Endothelial cell (in vitro differentiated cells): ENCODE data around the gene PON3. TPM values are rescaled to one million over a fixed set of nuclear protein-coding genes. Genes with fewer than 3 reads are reported as not detected.

ENCODE experiments used
- DNase-seq: peaks from one replicate; pipeline ENCODE4 v3.0.0; 2021; ENCODE audit warnings: low spot score
- H3K27ac Mint-ChIP-seq: one replicate; pipeline ENCODE4 v1.8.0; 2021; ENCODE audit warnings: mixed read lengths, inconsistent platforms; ENCODE audit not compliant: unreplicated experiment
- H3K27me3 Mint-ChIP-seq: one replicate; pipeline ENCODE4 v1.8.0; 2021; ENCODE audit warnings: mild to moderate bottlenecking, moderate library complexity, mixed read lengths, inconsistent platforms; ENCODE audit not compliant: unreplicated experiment
- H3K36me3 Mint-ChIP-seq: one replicate; pipeline ENCODE4 v1.8.0; 2021; ENCODE audit warnings: mild to moderate bottlenecking, low read depth, mixed read lengths, inconsistent platforms; ENCODE audit not compliant: unreplicated experiment
- H3K4me1 Mint-ChIP-seq: one replicate; pipeline ENCODE4 v1.8.0; 2021; ENCODE audit warnings: mild to moderate bottlenecking, mixed read lengths, inconsistent platforms; ENCODE audit not compliant: unreplicated experiment
- H3K4me3 Mint-ChIP-seq: one replicate; pipeline ENCODE4 v1.8.0; 2021; ENCODE audit warnings: mild to moderate bottlenecking, mixed read lengths, inconsistent platforms; ENCODE audit not compliant: unreplicated experiment
- H3K9me3 Mint-ChIP-seq: one replicate; pipeline ENCODE4 v1.8.0; 2021; ENCODE audit warnings: mixed read lengths, inconsistent platforms; ENCODE audit not compliant: unreplicated experiment
- total RNA-seq: library from RNA; stranded (reverse); fragmentation: NEBNext Ultra II Directional; extraction: Animal tissue kit (Norgen Biotek cat#: 25700); gene quantifications from one replicate; pipeline ENCODE4 v1.2.1, GENCODE V29; 2021; ENCODE audit not compliant: unreplicated experiment
- TF ChIP-seq, protein P1 (sequence below): fragments of 200-600 bp; sonication (generic); IDR thresholded peaks from one replicate; pipeline ENCODE4 v1.5.0; 2021; ENCODE audit warnings: antibody characterized with exemption; ENCODE audit not compliant: unreplicated experiment

PON3 gene
- total RNA-seq, 1 donor from 2014 or later = 50.9 TPM

DNA sequence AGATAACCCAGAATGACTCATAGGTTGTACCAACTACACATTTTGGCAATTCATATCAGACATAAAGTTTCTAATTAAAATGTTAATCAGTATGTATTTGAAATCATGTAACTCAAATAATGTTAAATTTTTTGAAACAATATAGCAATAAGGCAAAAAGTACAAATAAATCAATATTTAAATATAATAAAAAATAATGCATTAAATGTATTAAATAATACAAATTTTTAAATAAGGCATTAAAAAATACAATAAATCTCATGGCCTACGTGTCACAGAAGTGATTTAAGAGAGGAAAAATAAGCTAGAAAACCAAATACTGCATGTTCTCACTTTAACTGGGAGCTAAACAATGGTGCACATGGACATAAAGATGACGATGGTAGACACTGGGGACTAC lies 29.5 kb upstream of the PON3 start:
- Mint-ChIP-seq H3K27ac (no peak overlapping the region), H3K36me3 (peaks cover 10% of the 10 kb centered on the region), H3K9me3 (no peaks in the 10 kb centered on the region), H3K4me3 (no peak overlapping the region), H3K4me1 (peaks cover 32% of the 10 kb centered on the region), H3K27me3 (peaks cover 2% of the 10 kb centered on the region)
- no peak for DNase-seq
- TF ChIP-seq, protein P1, sequence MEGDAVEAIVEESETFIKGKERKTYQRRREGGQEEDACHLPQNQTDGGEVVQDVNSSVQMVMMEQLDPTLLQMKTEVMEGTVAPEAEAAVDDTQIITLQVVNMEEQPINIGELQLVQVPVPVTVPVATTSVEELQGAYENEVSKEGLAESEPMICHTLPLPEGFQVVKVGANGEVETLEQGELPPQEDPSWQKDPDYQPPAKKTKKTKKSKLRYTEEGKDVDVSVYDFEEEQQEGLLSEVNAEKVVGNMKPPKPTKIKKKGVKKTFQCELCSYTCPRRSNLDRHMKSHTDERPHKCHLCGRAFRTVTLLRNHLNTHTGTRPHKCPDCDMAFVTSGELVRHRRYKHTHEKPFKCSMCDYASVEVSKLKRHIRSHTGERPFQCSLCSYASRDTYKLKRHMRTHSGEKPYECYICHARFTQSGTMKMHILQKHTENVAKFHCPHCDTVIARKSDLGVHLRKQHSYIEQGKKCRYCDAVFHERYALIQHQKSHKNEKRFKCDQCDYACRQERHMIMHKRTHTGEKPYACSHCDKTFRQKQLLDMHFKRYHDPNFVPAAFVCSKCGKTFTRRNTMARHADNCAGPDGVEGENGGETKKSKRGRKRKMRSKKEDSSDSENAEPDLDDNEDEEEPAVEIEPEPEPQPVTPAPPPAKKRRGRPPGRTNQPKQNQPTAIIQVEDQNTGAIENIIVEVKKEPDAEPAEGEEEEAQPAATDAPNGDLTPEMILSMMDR = no peak

DNA sequence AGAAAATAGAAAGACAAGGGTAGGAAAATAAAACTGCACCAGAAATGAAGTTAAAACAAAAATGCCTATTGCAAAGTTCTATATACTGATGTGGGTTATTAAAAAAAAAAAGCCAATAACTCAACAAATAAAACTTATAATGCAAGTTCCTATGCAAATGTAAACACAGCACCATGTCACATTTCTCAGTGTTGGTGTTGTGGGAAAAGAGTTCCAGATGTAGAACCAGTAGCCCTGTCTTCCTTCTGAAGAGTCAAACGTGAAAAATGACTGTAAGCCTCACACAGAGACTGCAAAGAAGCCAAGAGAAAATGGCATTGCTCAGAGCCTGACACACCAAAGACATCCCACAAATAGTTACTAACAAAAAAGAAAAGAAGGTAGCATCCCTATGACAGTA lies 28.5 kb upstream of the PON3 start:
- Mint-ChIP-seq H3K4me1 (peaks cover 32% of the 10 kb centered on the region), H3K36me3 (peaks cover 16% of the 10 kb centered on the region), H3K9me3 (no peaks in the 10 kb centered on the region), H3K4me3 (no peak overlapping the region), H3K27ac (no peak overlapping the region), H3K27me3 (peaks cover 2% of the 10 kb centered on the region)
- TF ChIP-seq, protein P1 = no peak
- no peak for DNase-seq

DNA sequence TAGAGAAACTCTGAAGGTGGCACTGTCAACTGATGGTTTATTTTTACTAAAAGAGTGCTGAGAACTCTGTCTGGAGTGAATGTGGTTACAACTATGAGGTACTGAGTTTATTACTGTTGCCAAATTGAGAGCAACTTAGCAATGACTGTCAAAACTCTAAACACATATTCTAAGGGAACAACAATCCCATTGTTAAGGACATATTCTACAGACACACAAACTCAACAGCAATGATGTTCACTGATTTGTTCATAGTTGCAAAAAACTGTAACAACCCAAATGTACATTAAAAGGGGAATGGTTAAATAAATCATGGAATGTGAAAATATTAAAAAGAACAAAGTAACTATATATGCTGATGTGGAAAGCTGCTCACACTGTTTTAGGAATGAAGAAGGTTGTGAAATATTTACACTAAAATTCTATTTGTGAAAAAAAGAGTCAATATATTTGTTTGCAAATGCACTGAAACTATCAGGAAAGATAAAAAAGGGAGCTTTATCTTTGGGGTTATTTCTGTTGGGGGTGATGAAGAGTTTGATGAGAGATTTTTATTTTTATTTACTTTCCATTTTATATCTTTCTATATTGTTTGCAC lies 25.8 kb upstream of the PON3 start:
- no peak overlapping the region for H3K4me3 Mint-ChIP-seq
- H3K4me1 Mint-ChIP-seq = peaks cover 28% of the 10 kb centered on the region
- DNase-seq = no peak
- TF ChIP-seq, protein P1 = no peak
- H3K27me3 Mint-ChIP-seq = peaks cover 2% of the 10 kb centered on the region
- H3K36me3 Mint-ChIP-seq = peaks cover 22% of the 10 kb centered on the region
- H3K9me3 Mint-ChIP-seq = no peaks in the 10 kb centered on the region
- H3K27ac Mint-ChIP-seq = peak overlapping the region; percentile 79

DNA sequence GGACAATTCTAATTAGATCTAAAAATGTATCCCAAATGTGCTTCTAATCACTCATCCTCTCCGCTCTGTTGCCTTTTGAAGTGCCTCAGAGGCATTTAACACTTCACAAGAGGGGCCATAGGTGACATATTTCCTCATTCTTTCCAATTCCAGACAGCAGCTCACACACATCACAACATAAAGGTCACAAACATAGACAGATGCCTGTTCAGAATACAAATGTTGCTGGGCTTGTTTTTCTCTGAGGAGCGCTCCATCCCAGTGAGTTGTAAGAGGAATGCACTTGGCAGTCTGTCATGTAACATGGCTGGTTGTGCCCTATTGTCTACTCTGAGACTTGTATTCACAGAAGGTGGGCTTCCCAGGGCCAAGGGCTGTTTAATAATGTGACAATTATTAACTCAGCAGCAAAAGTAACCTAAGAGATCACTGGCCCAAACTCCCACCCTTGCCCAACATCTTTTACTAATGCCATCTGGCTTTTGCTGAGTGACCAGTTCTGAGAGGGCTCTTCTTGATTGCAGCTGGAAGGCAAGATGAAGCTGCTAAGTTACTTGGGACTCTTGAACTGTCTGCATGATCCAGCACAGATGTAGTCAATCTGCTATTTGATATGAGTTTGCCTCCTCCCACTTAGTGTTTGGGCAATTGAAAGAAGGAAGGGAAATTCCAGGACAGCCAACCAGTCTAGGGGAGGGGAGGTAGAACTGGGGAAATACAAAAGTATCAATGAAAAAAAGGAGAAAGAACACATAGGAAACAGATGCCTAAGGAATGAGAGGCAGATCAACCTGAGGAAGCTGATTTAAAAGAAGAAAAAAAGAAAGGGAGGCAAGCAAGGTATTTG lies 25.0 kb upstream of the PON3 start:
- H3K4me1 Mint-ChIP-seq = peaks cover 26% of the 10 kb centered on the region
- no peaks in the 10 kb centered on the region for H3K9me3 Mint-ChIP-seq

More for the DNA sequence above, 25.0 kb upstream of the PON3 start:
- H3K4me3 Mint-ChIP-seq = peak overlapping the region; percentile 28
- H3K27me3 Mint-ChIP-seq = peaks cover 2% of the 10 kb centered on the region
- DNase-seq = no peak
- H3K27ac Mint-ChIP-seq = peak overlapping the region; percentile 79
- TF ChIP-seq, protein P1 = no peak
- peaks cover 22% of the 10 kb centered on the region for H3K36me3 Mint-ChIP-seq
